Esophagus (tissue), 2 donors: ENCODE measurements around the gene NRCAM. TPM values are rescaled to one million over a fixed set of nuclear protein-coding genes. Genes with fewer than 3 reads are reported as not detected.
"Not testable (repeated sequence)": the region's sequence is repeated elsewhere in the genome, so short reads cannot be mapped to it uniquely, and the experiment has no call there.

Experiments
- H3K27ac ChIP-seq, 2 donors: one replicate each; pipeline ENCODE4 v1.5.1; 2013; ENCODE audit warnings: low read depth in 2 of 2, mild to moderate bottlenecking in 2 of 2, inconsistent platforms in 1 of 2, low read length in 1 of 2, moderate library complexity in 1 of 2
- H3K27me3 ChIP-seq, 2 donors: one replicate each; pipeline ENCODE4 v1.6.1; 2013; ENCODE audit warnings: low read length in 2 of 2, control low read depth in 1 of 2, mild to moderate bottlenecking in 1 of 2; ENCODE audit not compliant: insufficient read depth in 2 of 2, control insufficient read depth in 1 of 2
- H3K36me3 ChIP-seq, 2 donors: one replicate each; pipeline ENCODE4 v1.6.1; 2013; ENCODE audit warnings: low read length in 1 of 2; ENCODE audit not compliant: control insufficient read depth in 2 of 2, insufficient read depth in 2 of 2
- H3K4me1 ChIP-seq, 2 donors: one replicate each; pipeline ENCODE4 v1.6.1; 2013; ENCODE audit warnings: low read length in 1 of 2; ENCODE audit not compliant: control insufficient read depth in 2 of 2, insufficient read depth in 2 of 2
- H3K4me3 ChIP-seq, 2 donors: one replicate each; pipeline ENCODE4 v1.5.1; 2013; ENCODE audit warnings: low read length in 2 of 2, mild to moderate bottlenecking in 2 of 2, low read depth in 1 of 2, moderate library complexity in 1 of 2
- H3K9me3 ChIP-seq, 2 donors: one replicate each; pipeline ENCODE4 v1.6.1; 2013; ENCODE audit warnings: mild to moderate bottlenecking in 2 of 2, low read depth in 1 of 2, low read length in 1 of 2, moderate library complexity in 1 of 2; ENCODE audit not compliant: control insufficient read depth in 2 of 2, insufficient read depth in 1 of 2
- WGBS, 2 donors: extraction: QIAGEN DNeasy Blood & Tissue Kit; methylation state at CpG; one replicate each; pipeline ENCODE4 v1.1.7; 2013; 5-methylcytosine and 5-hydroxymethylcytosine counted together
- polyA plus RNA-seq, 2 donors: library from polyadenylated mRNA; stranded (reverse); fragments of 200-250 nt; gene quantifications; one replicate each; pipeline ENCODE4 v1.2.3, GENCODE V29; 2013
- donor health status: healthy with polysubstance abuse.
- donor health status: Bipolar disorder and iron deficiency.

Gene NRCAM
- polyA plus RNA-seq, 2 donors = 0.35 to 0.96 TPM

DNA sequence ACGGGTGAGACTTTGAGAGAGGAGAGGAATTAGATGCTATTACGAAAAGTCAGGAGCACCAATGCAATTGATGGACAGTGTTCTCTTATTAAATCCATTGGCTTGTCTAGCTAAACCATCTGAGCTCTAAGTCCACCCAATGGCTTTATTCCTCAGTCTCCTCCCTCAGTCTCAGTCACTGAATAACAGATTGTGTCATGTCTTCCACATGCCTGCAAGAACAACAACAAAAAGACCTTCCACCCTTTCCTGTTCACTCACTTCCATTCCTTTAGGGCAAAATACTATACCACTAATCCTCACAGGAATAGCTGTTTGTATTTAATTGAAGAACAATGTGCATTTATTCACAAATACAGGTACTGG is 171.2 kb downstream of the NRCAM start:
- Histone ChIP-seq H3K9me3 (no peaks in the 10 kb centered on the region), H3K27me3 (no peaks in the 10 kb centered on the region), H3K27ac (peak overlapping the region in 1 of 2 donors; percentile 15), H3K4me1 (no peaks in the 10 kb centered on the region), H3K4me3 (no peak overlapping the region), H3K36me3 (no peaks in the 10 kb centered on the region)
- WGBS, 2 donors = 49 to 79% methylated on average over 2 of the region's 2 CpGs

DNA sequence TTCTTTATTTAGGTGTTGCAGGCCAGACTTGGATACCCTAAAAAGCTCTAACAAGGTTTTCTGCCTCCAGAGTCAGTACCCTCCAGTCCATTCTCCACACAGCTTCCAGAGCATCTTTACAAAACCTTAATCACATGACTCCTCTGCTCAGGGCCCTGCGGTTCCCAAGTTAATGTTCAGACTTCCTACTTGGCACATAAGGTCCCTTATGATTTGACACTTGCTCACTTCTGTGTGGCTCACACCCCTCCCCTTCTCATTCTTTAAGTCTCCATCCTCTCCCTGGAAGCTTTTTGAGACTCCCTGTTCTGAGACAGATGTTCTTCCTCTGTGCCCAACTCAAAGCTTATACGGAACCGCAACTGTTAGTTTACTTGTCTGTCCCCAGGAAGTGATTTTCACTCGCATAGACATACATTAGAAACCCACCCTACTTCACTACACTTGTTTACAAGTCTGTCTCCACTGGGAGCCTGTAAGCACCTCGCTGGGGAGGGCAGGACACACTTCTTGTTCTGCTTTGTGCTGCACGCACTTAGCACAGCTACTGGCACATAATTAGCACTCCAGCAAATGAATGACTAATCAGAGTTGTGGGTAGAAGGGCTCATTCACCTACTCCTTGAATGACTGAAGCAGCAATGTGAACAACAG is 171.8 kb downstream of the NRCAM start:
- H3K4me3 ChIP-seq = no peak overlapping the region
- no peaks in the 10 kb centered on the region for H3K27me3 ChIP-seq
- H3K9me3 ChIP-seq = no peaks in the 10 kb centered on the region
- H3K4me1 ChIP-seq = no peaks in the 10 kb centered on the region
- peak overlapping the region; percentile 54 to 68 for H3K27ac ChIP-seq
- WGBS, 2 donors = 60 to 63% methylated on average over 6 of the region's 6 CpGs
- no peaks in the 10 kb centered on the region for H3K36me3 ChIP-seq

DNA sequence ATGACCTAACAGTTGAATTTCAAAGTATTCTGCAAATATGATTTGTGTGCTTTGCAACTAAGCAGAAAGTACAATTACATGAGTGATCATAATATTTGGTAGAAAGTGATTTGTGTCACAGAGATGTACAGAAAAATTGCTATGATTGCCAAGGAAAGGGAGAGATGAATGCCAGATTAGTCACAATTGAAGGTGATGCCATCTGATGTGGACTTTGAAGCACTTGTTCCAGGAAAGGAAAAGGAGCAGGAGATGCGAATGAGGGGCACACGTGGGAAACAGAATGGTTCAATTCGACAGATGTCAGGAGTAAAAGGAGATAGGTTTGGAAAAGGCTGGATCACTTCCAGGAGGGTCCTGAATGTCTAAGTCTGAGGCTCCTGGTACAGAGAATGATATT is 173.0 kb downstream of the NRCAM start:
- Histone ChIP-seq H3K9me3 (no peaks in the 10 kb centered on the region), H3K27ac (no peak overlapping the region), H3K27me3 (no peaks in the 10 kb centered on the region), H3K4me3 (no peak overlapping the region), H3K4me1 (no peaks in the 10 kb centered on the region), H3K36me3 (no peaks in the 10 kb centered on the region)
- WGBS, 2 donors = 78 to 81% methylated on average over 3 of the region's 3 CpGs

DNA sequence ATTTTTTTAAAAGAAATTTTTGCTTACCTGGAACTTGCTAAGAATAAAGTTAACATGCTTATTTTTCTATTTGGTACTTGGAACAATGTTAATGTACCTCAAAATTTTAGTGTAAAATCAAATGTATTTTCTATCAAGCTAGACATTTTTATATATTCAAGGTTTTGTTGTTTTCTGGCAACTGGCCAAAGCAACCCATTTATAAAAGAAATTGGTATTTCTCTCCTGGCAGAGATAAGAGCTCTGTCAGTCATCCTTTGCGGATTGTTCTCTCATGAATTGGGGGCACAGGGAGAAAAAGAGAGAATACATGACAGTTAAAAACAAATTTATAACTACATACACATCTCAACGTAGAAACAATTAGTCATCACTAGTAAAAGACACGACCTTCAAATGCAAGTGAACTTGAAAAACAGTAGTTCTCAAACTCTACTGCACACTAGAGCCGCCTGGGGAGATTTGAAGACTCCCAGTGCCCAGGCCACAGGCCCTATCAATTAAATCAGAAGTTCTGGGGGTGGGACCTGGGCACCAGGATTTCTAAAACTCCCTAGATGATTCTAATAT is 173.7 kb downstream of the NRCAM start:
- WGBS, 2 donors = 32 to 54% methylated on average over 4 of the region's 4 CpGs
- Histone ChIP-seq H3K36me3 (no peaks in the 10 kb centered on the region), H3K27me3 (no peaks in the 10 kb centered on the region), H3K9me3 (no peaks in the 10 kb centered on the region), H3K4me1 (no peaks in the 10 kb centered on the region), H3K4me3 (no peak overlapping the region), H3K27ac (no peak overlapping the region)

DNA sequence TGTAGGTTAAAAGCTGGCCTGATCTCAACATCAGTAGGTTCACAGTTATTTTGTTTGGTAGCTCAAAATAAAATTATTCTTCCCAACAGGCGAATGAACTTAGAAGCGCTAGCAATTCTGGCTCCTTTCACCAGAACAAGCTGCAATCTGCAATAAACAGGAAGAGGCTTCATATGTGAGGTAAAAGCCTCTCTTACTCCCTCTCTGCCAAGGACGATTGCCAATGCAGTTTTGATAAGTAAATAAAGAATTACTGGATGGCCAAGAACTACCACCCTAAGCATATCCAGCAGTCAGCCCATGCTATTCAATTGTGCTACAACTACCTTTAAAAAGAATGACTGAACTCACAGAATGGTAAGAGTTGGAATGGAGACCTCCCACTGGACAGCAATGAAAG is 176.1 kb downstream of the NRCAM start:
- no peaks in the 10 kb centered on the region for H3K4me1 ChIP-seq
- no peaks in the 10 kb centered on the region for H3K9me3 ChIP-seq
- H3K36me3 ChIP-seq = no peaks in the 10 kb centered on the region
- no peaks in the 10 kb centered on the region for H3K27me3 ChIP-seq
- H3K27ac ChIP-seq = no peak overlapping the region
- no peak overlapping the region for H3K4me3 ChIP-seq
- WGBS, 2 donors = 13 to 34% methylated on average over 3 of the region's 3 CpGs

DNA sequence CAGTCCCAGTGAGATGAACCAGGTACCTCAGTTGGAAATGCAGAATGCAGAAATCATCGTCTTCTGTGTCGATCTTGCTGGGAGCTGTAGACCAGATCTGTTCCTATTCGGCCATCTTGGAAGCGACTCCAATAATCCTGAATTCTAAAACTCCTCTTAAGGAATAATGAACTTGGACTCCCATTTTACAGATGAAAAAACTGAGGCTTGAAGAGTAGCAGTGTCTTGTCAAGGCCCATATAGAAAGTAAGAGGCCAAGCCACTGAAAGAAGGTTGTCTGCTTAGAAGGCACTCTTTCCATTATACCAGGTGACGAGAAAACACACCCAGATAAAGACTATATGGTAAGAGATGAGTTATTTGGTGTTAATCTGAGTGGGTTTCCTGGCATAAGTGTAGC is 177.5 kb downstream of the NRCAM start:
- H3K36me3 ChIP-seq = no peaks in the 10 kb centered on the region
- no peak overlapping the region for H3K4me3 ChIP-seq
- no peaks in the 10 kb centered on the region for H3K27me3 ChIP-seq
- 93 to 96% methylated on average over 5 of the region's 5 CpGs for WGBS, 2 donors
- H3K4me1 ChIP-seq = no peaks in the 10 kb centered on the region
- no peak overlapping the region for H3K27ac ChIP-seq
- no peaks in the 10 kb centered on the region for H3K9me3 ChIP-seq

DNA sequence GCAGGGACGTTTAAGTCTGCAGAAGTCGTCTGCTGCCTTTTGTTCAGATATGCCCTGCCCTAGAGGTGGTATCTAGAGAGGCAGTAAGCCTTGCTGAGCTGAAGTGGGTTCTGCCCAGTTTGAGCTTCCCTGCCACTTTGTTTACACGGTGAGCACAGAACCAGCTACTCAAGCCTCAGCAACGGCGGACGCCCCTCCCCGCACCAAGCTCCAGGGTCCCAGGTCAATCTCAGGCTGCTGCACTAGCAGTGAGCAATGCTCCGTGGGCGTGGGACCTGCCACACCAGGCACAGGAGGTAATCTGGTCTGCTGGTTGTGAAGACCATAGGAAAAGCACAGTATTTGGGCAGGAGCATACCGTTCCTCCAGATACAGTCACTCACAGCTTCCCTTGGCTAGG is 178.0 kb downstream of the NRCAM start:
- WGBS, 2 donors = 77 to 91% methylated on average over 10 of the region's 10 CpGs
- H3K9me3 ChIP-seq = no peaks in the 10 kb centered on the region
- no peak overlapping the region for H3K27ac ChIP-seq
- H3K36me3 ChIP-seq = no peaks in the 10 kb centered on the region
- H3K4me1 ChIP-seq = no peaks in the 10 kb centered on the region
- no peak overlapping the region for H3K4me3 ChIP-seq
- no peaks in the 10 kb centered on the region for H3K27me3 ChIP-seq

DNA sequence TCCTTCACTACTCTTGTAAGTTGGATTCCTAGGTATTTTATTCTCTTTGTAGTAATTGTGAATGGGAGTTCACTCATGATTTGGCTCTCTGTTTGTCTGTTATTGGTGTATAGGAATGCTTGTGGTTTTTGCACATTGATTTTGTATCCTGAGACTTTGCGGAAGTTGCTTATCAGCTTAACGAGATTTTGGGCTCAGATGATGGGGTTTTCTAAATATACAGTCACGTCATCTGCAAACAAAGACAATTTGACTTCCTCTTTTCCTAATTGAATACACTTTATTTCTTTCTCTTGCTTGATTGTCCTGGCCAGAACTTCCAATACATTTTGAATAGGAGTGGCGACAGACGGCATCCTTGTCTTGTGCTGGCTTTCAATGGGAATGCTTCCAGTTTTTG is 181.8 kb downstream of the NRCAM start:
- H3K4me3 ChIP-seq, H3K27me3 ChIP-seq, H3K36me3 ChIP-seq, H3K9me3 ChIP-seq, H3K27ac ChIP-seq, H3K4me1 ChIP-seq: not testable (repeated sequence)
- WGBS, 2 donors = 78 to 81% methylated on average over 5 of the region's 5 CpGs

DNA sequence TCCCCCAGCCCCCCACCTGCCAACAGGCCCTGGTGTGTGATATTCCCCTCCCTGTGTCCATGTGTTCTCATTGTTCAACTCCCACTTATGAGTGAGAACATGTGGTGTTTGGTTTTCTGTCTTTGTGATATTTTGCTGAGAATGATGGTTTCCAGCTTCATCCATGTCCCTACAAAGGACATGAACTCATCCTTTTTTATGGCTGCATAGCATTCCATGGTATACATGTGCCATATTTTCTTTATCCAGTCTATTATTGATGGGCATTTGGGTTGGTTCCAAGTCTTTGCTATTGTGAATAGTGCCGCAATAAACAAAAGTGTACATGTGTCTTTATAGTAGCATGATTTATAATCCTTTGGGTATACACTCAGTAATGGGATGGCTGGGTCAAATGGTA is 183.3 kb downstream of the NRCAM start:
- H3K36me3 ChIP-seq, H3K27me3 ChIP-seq, H3K4me3 ChIP-seq, H3K27ac ChIP-seq, H3K4me1 ChIP-seq, H3K9me3 ChIP-seq: not testable (repeated sequence)
- 94 to 96% methylated on average over 1 of the region's 1 CpG for WGBS, 2 donors

DNA sequence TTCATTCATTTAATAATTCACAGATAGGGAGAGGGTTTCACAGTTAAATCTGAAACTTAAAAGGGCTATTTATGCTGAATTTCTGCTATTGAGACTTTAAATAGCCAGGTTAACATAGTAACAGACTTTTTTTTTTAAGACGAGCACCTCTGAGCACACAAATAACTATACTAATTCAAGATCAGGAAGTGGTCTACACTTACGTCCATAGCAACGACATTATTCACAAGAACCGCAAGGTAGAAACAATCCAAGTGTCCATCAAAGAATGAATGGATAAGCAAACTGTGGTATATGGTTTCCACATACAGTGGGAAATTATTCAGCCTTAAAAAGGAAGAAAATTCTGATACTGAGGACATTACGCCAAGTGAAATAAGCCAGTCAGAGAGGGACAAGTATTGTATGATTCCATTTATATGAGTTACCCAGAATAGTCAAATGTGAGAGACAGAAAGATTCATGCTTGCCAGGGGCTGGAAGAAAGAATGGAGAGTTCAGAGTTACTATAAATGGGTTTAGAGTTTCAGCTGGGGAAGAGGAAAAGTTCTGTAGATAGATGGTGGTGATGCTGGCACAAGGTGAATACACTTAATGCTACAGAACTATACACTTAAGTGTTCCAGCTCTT is 185.7 kb downstream of the NRCAM start:
- H3K4me1 ChIP-seq = no peaks in the 10 kb centered on the region
- WGBS, 2 donors = 61 to 70% methylated on average over 5 of the region's 5 CpGs
- H3K4me3 ChIP-seq = no peak overlapping the region

More for the DNA sequence above, 185.7 kb downstream of the NRCAM start:
- Histone ChIP-seq H3K27me3 (no peaks in the 10 kb centered on the region), H3K9me3 (no peaks in the 10 kb centered on the region), H3K27ac (no peak overlapping the region), H3K36me3 (no peaks in the 10 kb centered on the region)
